Endothelial cell of umbilical vein (primary cell): ENCODE results near the gene USHBP1. TPM values are rescaled to one million over a fixed set of nuclear protein-coding genes. Genes with fewer than 3 reads are reported as not detected.

Experiments
- BruUV-seq: library from RNA; stranded (reverse); fragments of 400-500 nt; replicated peaks from 2 replicates; lab custom pipeline; 2021; lab: Mats Ljungman, UMichigan
- CTCF ChIA-PET: fragments of 300-600, 350-600 bp; sonication (Branson Sonifier 250); formaldehyde crosslinking; loops from one replicate; lab custom pipeline; 2021; ENCODE audit warnings: antibody characterized with exemption, inconsistent platforms; lab: Charles Lee
- POLR2A ChIA-PET: fragments of 300-600, 350-600 bp; sonication (Branson Sonifier 250); formaldehyde crosslinking; loops from one replicate; lab custom pipeline; 2021; ENCODE audit warnings: antibody characterized with exemption, inconsistent platforms; lab: Charles Lee
- DNase-seq: peaks from one replicate; pipeline ENCODE4 v3.0.0-alpha.2; 2011; ENCODE audit warnings: low read depth, low spot score
- FAIRE-seq: peaks from 2 replicates; lab custom pipeline; 2011; peaks lifted over from hg19 to GRCh38; lab: Jason Lieb, UNC
- H2AFZ ChIP-seq: 2 replicates; pipeline ENCODE4 v1.6.0; 2012; ENCODE audit warnings: low read depth, low read length, control low read depth, inconsistent platforms
- H3K27ac ChIP-seq: 2 replicates; pipeline ENCODE4 v1.5.1; 2011; ENCODE audit warnings: low read depth, mild to moderate bottlenecking, control low read depth, low read length, moderate library complexity; ENCODE audit not compliant: insufficient read depth
- H3K27me3 ChIP-seq, 2 experiments: 2 replicates each; pipeline versions ENCODE4 v1.6.0 to v1.6.1; 2011; ENCODE audit warnings: low read length in 2 of 2, mixed read lengths in 1 of 2; ENCODE audit not compliant: control insufficient read depth in 2 of 2, insufficient read depth in 2 of 2
- H3K36me3 ChIP-seq, 2 experiments: 2 replicates in 1 of 2; 3 replicates in 1 of 2; pipeline ENCODE4 v1.5.1; 2011; ENCODE audit warnings: low read length in 2 of 2, mild to moderate bottlenecking in 1 of 2, moderate library complexity in 1 of 2; ENCODE audit not compliant: control insufficient read depth in 2 of 2, insufficient read depth in 2 of 2; ENCODE audit errors: extremely low read depth in 1 of 2
- H3K4me1 ChIP-seq: 3 replicates; pipeline ENCODE4 v1.5.1; 2011; ENCODE audit warnings: mild to moderate bottlenecking, low read length; ENCODE audit not compliant: control insufficient read depth, insufficient read depth; ENCODE audit errors: extremely low read depth
- H3K4me2 ChIP-seq: 2 replicates; pipeline ENCODE4 v1.6.1; 2011; ENCODE audit warnings: low read length, control low read depth, mixed read lengths; ENCODE audit not compliant: insufficient read depth
- H3K4me3 ChIP-seq, 3 experiments: fragments of 200-600 bp in 1 of 3; sonication (generic), shearing (Covaris generic) in 1 of 3; replicated peaks in 1 of 3; 2 replicates each; pipeline ENCODE4 v1.5.1; 2011 to 2016; ENCODE audit warnings: control low read depth in 3 of 3, low read length in 3 of 3, mild to moderate bottlenecking in 2 of 3, inconsistent platforms in 1 of 3, low read depth in 1 of 3, moderate library complexity in 1 of 3; ENCODE audit not compliant: insufficient read depth in 1 of 3
- H3K79me2 ChIP-seq: 2 replicates; pipeline ENCODE4 v1.6.0; 2012; ENCODE audit warnings: low read length, inconsistent platforms; ENCODE audit not compliant: control insufficient read depth, insufficient read depth
- H3K9ac ChIP-seq: replicated peaks from 2 replicates; pipeline ENCODE3; 2011; ENCODE audit warnings: low read length, control low read depth; ENCODE audit not compliant: insufficient read depth; ENCODE audit errors: extremely low read depth
- H3K9me1 ChIP-seq: replicated peaks from 3 replicates; pipeline ENCODE4 v1.6.0; 2011; ENCODE audit warnings: mild to moderate bottlenecking, low read length; ENCODE audit not compliant: control insufficient read depth, insufficient read depth; ENCODE audit errors: extremely low read depth
- H3K9me3 ChIP-seq: replicated peaks from 2 replicates; pipeline ENCODE4 v1.5.1; 2012; ENCODE audit warnings: low read length, inconsistent platforms; ENCODE audit not compliant: control insufficient read depth, insufficient read depth
- H4K20me1 ChIP-seq: replicated peaks from 2 replicates; pipeline ENCODE3; 2011; ENCODE audit warnings: mild to moderate bottlenecking, low read length; ENCODE audit not compliant: control insufficient read depth, insufficient read depth; ENCODE audit errors: extremely low read depth
- FOS ChIP-seq: IDR thresholded peaks from 2 replicates; pipeline ENCODE4 v1.6.1; 2011; ENCODE audit warnings: mild to moderate bottlenecking, low read length, moderate library complexity, borderline replicate concordance; ENCODE audit not compliant: insufficient read depth
- GATA2 ChIP-seq: IDR thresholded peaks from 2 replicates; pipeline ENCODE4 v1.7.0; 2011; ENCODE audit warnings: low read depth, mild to moderate bottlenecking, moderate library complexity, mixed read lengths, low read length; ENCODE audit not compliant: insufficient read length, insufficient read depth
- JUN ChIP-seq: IDR thresholded peaks from 2 replicates; pipeline ENCODE4 v1.6.1; 2011; ENCODE audit warnings: borderline replicate concordance, low read depth; ENCODE audit not compliant: insufficient read length, insufficient read depth
- MYC ChIP-seq: IDR thresholded peaks from one replicate; pipeline ENCODE4 v1.6.1; 2011; ENCODE audit warnings: mild to moderate bottlenecking, low read depth, low read length
- POLR2A ChIP-seq: IDR thresholded peaks from 2 replicates; pipeline ENCODE4 v1.6.1; 2012; ENCODE audit warnings: low read depth, mild to moderate bottlenecking, control low read depth, low read length
- POLR2AphosphoS5 ChIP-seq: IDR thresholded peaks from 2 replicates; pipeline ENCODE4 v1.6.1; 2012; ENCODE audit warnings: low read depth, mild to moderate bottlenecking, control low read depth, low read length, moderate library complexity; ENCODE audit not compliant: insufficient read depth
- dilution Hi-C: fragments of 300-500 bp; cut with MboI; formaldehyde crosslinking; loops from one replicate; pipeline ENCODE4 v1.15.0; 2019; ENCODE audit warnings: low sequenced_read_pairs; ENCODE audit not compliant: extremely low pct_ligation_motif_present
- intact Hi-C: fragments of 100-400 bp; cut with micrococcal nuclease; formaldehyde crosslinking; loops from one replicate; pipeline ENCODE4 v1.10.0; 2022
- polyA plus RNA-seq, 4 experiments: library from polyadenylated mRNA; depleted of rRNA in 3 of 4; stranded (reverse) in 3 of 4; unstranded in 1 of 4; fragments of >200 nt; gene quantifications; 2 replicates each; pipeline versions ENCODE4 v1.2.1 to v1.2.3, GENCODE V29; 2011 to 2012; ENCODE audit warnings: missing spikeins in 1 of 4
- total RNA-seq: library from RNA; stranded (reverse); gene quantifications from 2 replicates; pipeline ENCODE4 v1.2.3, GENCODE V29; 2021
- TF ChIP-seq, protein P1 (sequence below): IDR thresholded peaks from 2 replicates; pipeline ENCODE4 v1.6.1; 2011; ENCODE audit not compliant: insufficient read depth, insufficient read length
- TF ChIP-seq, protein P2 (sequence below), 2 donors: IDR thresholded peaks; 1 replicate in 1 of 2; 2 replicates in 1 of 2; pipeline ENCODE4 v1.5.1; 2011; ENCODE audit warnings: low read length in 2 of 2, mild to moderate bottlenecking in 2 of 2, moderate library complexity in 2 of 2, control low read depth in 1 of 2, inconsistent platforms in 1 of 2, low read depth in 1 of 2; ENCODE audit not compliant: insufficient read depth in 1 of 2; ENCODE audit errors: extremely low read depth in 1 of 2

The USHBP1 gene
- total and polyA plus RNA-seq, 2 donors (not counting 3 experiments of a cell fraction or from before 2014, with no cell fraction given) = 14.8 to 20.4 TPM

DNA sequence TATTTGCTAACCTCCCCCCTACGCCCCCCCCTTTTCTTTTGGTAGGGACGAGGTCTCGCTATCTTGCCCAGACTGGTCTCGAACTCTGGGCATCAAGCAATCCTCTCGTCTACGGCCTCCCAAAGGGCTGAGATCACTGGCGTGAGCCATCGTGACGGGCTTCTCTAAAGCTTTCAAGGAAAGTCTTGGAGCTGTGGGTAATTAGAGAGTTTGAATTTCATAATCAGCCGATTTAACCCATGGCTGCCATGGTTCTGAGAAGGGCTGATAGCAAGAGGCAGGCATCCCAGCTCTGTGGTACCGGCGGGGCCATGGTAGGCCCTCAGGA lies 39.4 kb upstream of the USHBP1 start:
- no peaks in the 10 kb centered on the region for H3K9me1 ChIP-seq
- ChIA-PET CTCF (interaction anchor here (1.3 to 3.3 kb wide), 2 partner anchors 10 to 87 kb away, joined by 6 to 70 read pairs; no protein-coding TSS in a partner anchor), POLR2A (no interaction called here)
- H3K27ac ChIP-seq = no peak overlapping the region
- intact Hi-C loops (no loop called here), dilution Hi-C loops (no loop called here)
- H3K79me2 ChIP-seq = no peaks in the 10 kb centered on the region
- TF ChIP-seq, protein P1, sequence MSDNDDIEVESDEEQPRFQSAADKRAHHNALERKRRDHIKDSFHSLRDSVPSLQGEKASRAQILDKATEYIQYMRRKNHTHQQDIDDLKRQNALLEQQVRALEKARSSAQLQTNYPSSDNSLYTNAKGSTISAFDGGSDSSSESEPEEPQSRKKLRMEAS = no peak
- no peak for TF ChIP-seq MYC
- TF ChIP-seq GATA2 = no peak
- TF ChIP-seq POLR2AphosphoS5 = no peak
- TF ChIP-seq FOS = no peak
- TF ChIP-seq JUN = no peak
- TF ChIP-seq POLR2A = no peak
- TF ChIP-seq, protein P2, sequence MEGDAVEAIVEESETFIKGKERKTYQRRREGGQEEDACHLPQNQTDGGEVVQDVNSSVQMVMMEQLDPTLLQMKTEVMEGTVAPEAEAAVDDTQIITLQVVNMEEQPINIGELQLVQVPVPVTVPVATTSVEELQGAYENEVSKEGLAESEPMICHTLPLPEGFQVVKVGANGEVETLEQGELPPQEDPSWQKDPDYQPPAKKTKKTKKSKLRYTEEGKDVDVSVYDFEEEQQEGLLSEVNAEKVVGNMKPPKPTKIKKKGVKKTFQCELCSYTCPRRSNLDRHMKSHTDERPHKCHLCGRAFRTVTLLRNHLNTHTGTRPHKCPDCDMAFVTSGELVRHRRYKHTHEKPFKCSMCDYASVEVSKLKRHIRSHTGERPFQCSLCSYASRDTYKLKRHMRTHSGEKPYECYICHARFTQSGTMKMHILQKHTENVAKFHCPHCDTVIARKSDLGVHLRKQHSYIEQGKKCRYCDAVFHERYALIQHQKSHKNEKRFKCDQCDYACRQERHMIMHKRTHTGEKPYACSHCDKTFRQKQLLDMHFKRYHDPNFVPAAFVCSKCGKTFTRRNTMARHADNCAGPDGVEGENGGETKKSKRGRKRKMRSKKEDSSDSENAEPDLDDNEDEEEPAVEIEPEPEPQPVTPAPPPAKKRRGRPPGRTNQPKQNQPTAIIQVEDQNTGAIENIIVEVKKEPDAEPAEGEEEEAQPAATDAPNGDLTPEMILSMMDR (IDR thresholded peaks at IDR 0.05; ENCODE audit: extremely low read depth in 1 of 2, insufficient read depth in 1 of 2, low read depth in 1 of 2, low read length in 2 of 2) = no peak
- H3K9ac ChIP-seq = no peak overlapping the region
- H3K4me3 ChIP-seq = no peak overlapping the region
- no peak overlapping the region for H2AFZ ChIP-seq
- no peaks in the 10 kb centered on the region for H4K20me1 ChIP-seq
- H3K4me2 ChIP-seq = no peak overlapping the region
- DNase-seq (no peak), FAIRE-seq (no peak)
- no peaks in the 10 kb centered on the region for H3K9me3 ChIP-seq
- no TSS peak for BruUV-seq
- H3K27me3 ChIP-seq = no peaks in the 10 kb centered on the region
- H3K36me3 ChIP-seq = no peaks in the 10 kb centered on the region
- H3K4me1 ChIP-seq = peaks cover 9% of the 10 kb centered on the region
